Measurements from ENCODE around the gene EEPD1.

The EEPD1 gene

DNA sequence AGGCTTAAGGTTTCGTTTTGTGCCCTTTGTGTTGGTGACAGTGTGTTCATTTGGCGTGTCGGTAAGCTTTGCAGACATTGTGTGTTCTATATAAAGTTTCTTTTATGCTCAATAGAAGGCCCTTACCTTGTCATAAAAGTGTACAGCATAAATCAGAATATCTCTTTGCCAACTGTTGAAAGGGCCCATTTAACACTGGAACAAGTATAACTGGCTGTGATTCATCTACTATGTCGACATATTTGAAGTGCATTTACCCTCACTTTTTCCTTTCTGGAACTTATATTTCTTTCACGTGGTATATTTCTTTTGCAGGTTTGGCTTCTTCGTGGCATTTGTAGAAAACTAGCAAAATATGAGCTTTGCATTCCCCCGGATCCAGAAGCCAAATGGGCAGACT lies 32.7 kb downstream of the EEPD1 start:
- H3K27ac ChIP-seq: no peak overlapping the region
- peak; percentile 22 for DNase-seq (ENCODE audit: low read depth, low spot score)

DNA sequence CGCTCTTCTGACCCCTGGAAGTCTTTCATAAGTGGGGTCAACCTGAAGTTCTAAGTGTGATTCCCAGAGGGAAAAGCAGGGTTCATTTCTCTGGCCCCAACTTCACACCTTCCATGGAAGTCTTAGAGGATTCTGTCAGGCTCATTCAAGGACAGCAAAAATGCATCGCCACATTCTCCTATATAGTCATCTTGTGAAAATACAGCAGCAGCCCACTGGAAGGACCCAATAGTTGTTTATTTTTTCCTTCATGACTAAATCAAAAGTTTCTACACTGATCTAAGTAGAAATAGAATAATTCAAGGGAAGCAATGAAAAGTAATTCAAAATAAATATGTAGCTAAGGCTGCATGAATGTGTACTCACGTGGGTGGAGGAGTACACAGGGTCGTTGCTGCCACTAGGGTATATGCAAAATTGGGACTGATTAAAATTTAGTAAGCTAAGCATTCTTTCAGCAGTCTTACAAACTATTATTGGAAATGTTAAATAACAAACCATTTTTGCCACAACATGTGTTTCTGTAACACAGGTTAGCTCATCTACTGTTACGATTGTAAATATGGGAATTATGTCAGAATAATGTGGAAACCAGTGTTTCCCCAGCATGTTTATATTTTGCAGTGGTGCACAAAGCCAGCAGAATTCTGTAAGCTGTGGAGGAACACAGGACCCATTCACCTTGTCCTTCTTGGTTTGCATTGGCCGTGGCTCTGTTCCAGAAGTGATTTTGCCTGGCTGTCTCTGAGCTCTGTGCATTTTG lies 33.5 kb downstream of the EEPD1 start:
- no peak for DNase-seq (ENCODE audit: low read depth, low spot score)
- H3K27ac ChIP-seq: no peak overlapping the region

DNA sequence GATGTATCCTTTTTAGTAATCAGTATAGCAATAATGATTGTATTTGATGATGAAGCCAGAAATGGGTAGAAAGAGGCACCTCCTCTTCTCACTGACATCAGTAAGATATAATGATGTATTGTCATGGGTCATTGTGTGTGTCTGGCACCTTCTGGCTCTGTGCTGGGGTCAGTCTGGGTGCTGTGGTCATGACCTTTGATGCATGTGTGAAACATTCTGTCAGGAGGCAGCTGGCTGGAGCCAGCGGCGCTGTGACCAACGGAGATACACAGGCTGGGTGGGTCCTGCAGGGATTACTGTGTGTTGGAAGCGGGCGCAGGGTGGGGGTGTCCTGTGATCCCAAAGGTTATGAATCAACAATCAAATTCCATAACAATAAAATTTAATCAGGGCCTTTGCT lies 35.2 kb downstream of the EEPD1 start:
- DNase-seq (ENCODE audit: low read depth, low spot score): no peak
- H3K27ac ChIP-seq: no peak overlapping the region

DNA sequence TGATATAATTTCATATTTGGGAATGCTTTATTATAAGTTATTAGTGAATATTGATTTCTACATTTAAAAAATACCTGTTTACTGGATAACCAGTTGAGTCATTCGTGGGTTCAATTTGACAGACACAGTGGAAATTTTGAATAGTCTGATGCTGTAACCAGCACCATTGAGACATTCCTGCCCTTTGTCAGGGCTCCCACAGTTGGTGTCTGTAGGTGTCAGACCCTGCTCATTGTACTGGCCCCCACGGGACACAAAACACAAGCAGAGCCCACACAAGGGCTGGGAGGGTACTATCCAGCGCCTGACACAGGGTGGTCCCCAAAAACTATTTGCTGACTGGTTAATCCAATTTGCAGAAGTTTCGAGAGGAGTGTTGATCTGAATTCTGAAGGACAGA lies 35.9 kb downstream of the EEPD1 start:
- no peak overlapping the region for H3K27ac ChIP-seq
- DNase-seq (ENCODE audit: low read depth, low spot score): no peak

DNA sequence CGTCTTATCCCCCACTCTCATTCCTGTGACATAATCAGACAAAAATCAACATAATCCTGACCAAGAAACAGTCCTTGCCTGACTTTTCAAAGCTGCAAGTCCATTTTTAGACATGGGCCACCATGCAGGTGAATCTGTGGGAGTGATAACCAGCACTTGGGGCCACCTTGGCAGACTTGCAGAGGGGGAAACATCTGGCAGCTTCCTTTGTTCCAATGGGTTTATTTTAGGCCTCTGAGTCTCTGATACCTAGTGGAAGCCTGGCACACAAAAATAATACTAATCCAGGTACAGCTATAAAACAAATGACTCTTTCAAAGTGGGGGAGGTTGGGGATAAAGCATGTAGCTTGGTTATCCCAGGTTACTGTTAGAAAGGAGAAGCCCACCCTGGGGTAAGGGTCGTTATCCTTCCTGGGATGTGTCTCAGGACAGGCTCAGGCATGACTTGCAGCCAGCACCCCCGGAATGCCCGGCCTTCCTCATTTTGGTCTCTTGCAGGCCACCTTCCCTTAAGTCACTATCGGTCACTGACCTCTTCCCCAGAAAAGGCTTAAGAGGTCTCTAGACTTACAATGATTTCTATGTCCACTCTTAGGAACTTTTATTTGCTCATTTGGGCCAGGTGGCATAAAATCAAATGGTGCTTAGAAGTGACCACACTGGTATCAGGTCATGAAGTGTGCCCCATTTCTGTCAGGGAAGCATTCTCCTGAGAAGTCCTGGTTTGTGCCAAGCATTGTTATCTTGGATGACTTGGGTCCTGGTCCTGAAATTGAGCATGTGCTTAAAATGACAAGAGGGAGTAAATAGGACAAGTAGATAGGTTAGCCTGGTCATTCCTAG lies 37.6 kb downstream of the EEPD1 start:
- DNase-seq (ENCODE audit: low read depth, low spot score): no peak
- H3K27ac ChIP-seq: no peak overlapping the region

DNA sequence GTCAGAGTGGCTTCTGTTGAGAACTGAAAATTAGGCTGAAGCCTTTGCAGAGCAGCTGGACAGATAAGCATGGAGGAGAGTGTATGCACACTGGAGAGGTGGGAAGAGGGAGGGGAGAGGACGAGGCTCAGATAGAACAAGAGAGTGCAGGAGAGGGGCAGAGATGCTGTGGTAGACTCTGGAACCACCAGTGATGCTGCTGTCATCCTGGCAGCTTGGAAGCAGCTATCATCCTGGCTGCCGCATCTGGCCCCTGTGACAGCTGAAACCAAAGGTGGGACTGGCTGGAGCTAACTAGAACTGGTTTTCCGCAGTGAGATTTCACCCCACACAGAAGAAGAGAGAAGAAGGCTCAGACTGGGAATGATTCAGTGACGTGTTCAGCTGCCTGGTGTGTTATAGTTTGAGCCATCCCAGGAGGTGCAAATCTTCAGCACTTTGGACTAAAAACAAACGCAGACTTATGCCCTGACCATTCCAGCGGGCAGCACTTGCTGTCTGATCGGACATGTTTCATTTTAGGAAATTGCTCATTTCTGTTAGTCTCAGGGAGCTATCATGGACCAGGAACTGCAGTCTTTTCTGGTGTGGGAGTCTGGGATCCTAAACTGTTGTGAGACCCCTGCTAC lies 38.4 kb downstream of the EEPD1 start:
- DNase-seq (ENCODE audit: low read depth, low spot score): no peak
- H3K27ac ChIP-seq: no peak overlapping the region

DNA sequence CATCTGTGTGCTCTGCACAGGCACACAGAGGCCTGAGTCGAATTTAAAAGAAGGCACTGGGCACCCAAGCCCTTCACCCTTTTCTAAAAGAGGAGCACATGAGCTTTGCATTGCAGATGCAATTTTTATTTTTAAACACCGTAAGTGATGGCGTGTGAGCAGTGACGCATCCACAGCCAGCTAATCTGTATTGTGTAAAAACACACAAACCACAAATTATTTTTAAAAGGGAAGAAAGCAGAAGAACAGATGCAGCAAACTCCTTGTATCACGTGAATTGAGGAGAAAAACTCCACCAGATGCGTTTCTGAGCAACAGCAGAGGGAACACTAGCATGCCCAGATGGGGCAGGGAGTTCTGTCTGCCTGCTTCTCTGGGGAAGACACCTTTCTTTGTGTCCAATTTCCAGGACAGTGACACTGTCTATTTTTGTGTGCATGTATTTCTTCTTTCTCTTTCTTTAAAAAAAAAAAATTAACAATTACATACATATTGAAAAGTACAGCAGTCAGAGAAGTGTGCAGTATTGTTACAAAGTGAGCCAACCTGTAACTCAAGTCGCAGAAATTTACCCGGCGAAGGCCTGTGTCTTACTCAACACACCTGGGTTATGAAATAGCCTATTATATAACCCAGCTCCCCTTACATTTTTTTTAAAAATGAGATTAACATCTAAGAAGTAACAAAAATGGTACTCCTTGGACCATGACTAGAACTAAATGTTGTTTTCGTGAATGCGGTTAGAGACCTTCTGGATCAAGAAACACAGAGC lies 39.2 kb downstream of the EEPD1 start:
- no peak for DNase-seq (ENCODE audit: low read depth, low spot score)
- no peak overlapping the region for H3K27ac ChIP-seq

DNA sequence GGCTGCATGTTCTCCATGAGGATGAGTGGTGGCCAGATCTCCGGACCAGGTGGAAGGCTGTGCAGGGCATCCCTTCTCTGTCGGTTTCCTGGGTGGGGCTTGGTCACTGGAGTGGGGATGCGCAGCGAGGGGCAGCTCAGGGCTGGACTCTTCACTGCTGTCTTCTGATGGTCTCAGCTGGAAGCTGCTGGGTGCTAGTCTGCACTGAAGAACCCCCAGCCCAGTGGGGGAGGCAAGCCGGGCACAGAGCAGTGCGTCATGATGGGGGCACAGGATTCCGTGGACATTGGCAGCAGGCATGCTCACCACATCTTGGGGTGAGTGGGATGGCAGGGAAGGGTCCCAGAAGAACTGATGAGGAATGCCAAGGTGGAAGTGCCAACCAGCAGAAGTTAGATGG lies 39.8 kb downstream of the EEPD1 start:
- no peak overlapping the region for H3K27ac ChIP-seq
- no peak for DNase-seq (ENCODE audit: low read depth, low spot score)

DNA sequence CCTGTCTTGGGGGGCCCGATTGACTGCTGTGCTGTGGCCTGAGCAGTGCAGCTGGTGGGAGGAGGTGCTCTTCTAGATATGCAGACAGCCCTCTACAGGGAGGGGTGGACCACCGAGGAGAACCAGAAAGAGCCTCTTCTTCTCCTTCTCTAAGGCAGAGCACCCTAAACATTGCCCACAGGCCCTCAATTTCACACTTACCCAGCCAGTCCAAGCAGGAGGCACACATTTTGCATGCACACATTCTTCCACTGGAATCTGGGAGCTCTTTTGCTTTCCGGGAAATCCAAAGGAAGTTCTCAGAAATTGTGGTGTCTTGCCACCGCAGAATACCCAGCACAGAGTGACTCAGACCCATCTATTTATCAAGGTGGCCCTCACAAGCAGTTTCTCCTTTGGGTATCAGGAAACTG lies 45.8 kb downstream of the EEPD1 start:
- H3K27ac ChIP-seq: no peak overlapping the region
- DNase-seq (ENCODE audit: low read depth, low spot score): no peak

DNA sequence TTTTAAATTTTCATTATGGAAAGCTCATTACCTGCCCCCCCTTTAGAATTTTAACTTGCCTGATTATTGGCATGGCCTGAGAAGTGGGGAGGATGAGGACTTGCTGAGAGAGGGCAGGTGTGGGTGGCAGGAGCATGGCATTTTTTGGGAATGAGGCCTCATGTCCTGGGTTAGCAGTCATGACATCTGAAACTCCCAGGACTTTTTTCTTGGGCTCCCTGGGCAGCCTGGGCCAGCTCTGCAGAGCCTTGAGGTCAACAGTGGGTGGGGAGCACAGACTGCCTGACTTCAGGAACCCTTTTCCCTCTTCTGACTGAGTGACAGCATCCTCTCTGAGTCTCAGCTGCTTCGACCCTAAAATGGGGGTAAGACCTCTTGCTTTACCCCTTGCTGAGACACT lies 46.3 kb downstream of the EEPD1 start:
- no peak for DNase-seq (ENCODE audit: low read depth, low spot score)
- no peak overlapping the region for H3K27ac ChIP-seq

DNA sequence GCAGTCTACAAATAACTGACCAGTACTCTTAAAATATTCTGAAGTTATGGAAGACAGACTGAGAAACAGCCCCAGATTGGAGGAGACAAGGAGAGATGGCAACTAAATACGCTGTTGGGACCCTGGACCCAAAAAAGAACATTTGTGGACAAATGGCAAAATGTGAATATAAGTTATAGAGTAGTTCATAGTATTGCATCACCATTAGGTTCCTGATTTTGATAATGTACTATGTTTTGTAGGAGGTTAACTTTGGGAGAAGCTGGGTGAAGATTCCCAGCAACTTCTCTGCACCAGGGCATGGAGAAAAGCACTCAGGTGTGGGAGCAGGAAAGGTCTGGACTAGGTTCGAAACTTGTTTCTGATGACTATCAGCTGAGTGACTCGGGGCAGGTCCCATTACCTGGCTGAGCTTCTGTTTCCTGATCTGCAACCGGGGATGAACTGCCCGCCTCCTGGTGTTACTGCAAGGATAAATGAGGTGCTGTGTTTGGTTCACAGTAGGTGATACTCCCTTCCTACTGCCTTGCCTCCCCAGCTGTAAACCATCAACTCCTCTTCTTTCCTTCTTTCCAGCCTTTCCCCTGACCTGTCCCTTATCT lies 48.2 kb downstream of the EEPD1 start:
- no peak overlapping the region for H3K27ac ChIP-seq
- DNase-seq (ENCODE audit: low read depth, low spot score): no peak

DNA sequence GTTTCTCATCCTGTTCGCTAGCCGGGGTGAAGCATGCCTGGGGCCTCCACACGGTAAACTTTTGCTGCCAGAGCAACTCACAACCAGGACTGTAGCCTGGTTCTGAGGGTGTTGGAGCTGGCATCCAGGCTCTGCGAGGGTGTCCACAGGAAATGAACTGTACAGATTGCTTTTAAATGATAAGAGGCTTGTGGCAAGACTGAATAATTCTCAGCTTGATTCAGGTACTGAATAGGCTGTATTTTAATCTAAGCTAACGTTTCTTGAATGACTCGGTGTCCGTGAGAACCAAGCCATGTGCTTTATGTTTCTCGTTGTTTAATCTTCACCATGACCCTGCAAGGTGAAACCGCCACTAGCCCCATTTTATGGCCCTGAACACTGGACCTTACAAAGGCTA lies 49.3 kb downstream of the EEPD1 start:
- no peak overlapping the region for H3K27ac ChIP-seq
- no peak for DNase-seq (ENCODE audit: low read depth, low spot score)

DNA sequence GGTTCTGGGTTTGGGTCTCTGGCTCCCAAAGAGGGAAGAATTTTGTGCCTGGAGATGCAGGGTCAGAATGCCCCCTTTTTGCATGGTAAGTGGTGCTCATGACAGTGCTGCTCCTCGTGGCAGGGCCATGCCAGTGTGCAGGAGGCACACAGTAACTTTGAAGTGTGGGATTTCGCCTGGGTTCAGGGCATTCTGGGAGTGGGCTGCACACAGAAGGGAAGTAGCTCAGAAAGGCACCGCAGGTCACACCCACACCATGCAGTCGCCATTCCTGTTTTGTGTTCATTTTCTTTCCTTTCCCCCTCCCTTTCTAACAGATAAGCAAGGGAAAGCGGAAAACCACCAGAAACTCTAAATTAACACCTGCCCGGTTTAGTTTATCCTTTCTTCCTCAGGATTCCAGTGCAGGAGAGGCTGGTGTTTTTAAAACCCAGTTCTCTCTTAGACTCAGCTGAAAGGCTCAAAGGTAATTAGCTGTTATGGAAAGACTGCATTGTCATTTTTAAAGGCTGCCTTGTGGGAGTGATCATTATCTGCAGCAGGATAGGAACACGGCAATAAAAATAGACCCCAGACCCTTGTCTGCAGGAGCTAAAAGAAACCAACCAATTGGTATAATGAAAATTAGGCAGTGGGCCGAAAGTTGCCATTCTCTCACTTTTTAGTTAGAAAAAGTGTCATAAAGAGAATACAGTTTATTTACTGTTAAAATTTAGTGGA lies 50.2 kb downstream of the EEPD1 start:
- no peak for DNase-seq (ENCODE audit: low read depth, low spot score)
- no peak overlapping the region for H3K27ac ChIP-seq

DNA sequence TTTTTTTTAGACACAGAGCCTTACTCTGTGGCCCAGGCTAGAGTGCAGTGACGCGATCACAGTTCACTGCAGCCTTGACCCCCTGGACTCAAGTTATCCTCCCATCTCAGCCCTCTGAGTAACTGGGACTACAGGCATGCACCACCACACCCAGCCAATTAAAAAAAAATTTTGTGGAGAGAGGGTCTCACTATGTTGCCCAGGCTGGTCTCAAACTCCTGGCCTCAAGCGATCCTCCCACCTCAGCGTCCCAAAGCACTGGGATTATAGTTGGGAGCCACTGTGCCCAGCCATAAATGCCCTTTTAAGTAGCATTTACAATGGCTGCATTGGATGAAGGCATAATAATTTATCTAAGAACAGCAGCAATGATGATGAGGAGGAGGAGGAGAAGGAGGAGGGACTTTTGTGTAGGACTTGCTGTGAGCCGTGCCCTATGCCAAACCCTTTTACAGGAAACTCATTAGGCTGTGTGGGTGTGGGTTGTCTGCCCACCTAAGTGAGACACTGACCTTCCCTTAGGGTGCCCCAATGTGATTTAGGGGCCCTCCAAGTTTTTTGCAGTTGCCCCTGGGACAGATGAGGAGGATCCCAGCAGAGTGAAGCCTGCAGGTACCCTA lies 51.1 kb downstream of the EEPD1 start:
- no peak for DNase-seq (ENCODE audit: low read depth, low spot score)
- no peak overlapping the region for H3K27ac ChIP-seq

DNA sequence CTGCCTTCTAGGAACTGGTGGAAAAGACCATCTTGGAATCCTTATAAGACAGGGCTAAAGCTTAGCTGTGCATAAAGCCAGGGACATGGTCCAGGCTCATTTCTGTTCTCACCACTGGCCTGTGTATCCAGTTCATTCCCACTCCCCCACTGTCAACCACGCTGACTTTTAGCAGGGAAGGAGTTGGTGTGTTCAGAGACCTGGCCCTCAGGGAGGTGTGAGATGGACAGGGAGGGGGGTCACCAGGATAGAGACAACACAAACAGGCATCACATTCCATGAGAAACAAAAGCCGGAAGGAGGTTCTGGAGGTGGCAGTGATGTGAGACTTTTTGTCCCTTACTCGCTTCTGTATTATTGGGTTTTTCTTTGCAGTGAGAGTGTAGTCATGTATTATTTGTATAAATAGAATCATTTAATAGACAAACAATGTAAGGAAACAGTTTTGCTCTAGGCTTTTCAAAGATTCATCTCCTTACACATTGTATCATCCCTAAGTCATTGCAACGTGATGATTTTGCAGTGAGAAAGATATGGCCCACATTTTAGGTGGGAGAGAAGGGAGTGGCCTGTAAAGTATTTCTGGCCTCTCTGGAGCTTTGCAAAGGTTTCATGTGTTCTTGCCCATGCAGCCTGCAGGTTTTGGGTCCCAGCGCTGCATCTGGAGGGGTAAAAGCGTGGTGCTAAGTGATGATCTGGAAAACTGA lies 52.0 kb downstream of the EEPD1 start:
- DNase-seq (ENCODE audit: low read depth, low spot score): no peak
- no peak overlapping the region for H3K27ac ChIP-seq

DNA sequence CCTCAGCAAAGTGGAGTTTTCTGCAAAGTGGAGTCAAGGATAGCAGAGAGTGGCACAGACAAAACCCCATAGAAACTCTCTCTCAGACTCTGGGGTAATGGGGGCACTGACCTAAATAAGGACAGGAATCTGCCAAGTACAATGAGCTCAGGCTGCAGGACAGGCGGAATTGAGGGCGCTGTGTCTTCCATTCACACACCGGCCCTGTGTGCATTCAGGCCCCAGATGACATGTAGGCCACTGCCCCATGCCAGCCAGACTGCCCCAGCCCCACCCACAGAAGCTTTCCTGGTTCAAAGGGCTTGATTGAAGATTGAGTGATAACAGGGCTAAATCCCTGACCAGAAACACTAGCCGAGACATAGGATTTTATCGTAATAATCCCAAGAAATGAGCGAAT lies 52.7 kb downstream of the EEPD1 start:
- DNase-seq (ENCODE audit: low read depth, low spot score): no peak
- no peak overlapping the region for H3K27ac ChIP-seq

DNA sequence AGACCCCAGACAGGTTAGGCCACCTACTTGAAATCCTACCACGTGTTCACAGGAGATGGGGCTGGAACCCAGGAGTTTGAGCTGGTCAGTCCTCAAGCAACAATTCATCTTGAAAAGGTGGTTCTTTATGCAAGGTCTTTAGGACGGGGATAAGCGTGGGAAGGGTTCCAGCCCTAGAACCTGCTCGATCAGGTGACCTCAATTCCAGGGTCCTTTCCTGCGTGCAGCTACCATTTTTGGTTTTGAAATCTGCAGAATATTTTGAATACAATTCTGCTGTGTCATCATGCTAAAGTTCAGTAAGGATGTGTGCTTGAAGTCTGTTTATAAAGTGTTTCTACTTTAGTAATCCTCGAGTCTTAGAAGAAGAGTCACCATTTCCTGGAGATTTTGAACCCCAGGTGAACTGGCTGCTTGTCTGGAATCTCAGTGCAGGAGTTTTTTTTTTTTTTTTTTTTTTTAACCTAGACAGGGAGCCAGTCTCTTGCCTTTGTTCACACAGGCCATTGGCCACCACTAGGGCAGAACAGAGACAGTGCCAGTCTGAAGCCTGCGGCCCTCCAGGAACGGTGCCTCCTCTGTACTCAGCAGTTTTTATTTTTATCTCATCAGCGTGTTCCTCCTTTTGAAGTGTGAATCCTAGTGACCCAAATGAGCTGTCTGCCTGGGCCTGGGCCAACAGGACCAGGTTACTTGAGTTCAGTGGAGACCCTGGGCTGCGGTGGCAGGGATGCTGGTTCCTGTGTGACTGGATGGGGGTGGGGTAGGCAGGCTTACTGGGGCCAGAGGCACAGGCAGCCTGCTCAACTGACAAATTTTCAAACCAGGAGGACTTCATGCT lies 54.6 kb downstream of the EEPD1 start:
- peak; percentile 39 for DNase-seq (ENCODE audit: low read depth, low spot score)
- peak overlapping the region; percentile 12 for H3K27ac ChIP-seq

DNA sequence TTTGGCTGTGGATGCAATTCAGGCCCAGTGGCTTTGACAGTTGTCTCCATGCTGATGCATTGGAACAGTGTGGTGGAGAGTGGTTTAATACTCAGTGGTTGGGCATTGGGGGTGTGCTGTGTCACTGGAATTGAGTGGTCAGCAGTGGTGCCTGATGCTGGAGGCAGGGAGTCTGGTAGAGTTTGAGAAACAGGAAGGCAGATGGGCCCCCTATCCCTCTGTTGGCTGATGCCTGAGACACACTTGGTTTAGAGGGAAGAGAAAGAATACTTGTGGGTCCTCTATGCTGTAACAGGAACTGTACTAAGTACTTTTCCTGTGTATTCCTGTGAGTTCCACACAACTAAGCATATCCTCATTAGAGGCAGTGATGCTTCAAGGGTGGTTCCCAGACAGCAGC lies 55.4 kb downstream of the EEPD1 start:
- no peak for DNase-seq (ENCODE audit: low read depth, low spot score)
- H3K27ac ChIP-seq: no peak overlapping the region
